Psoas muscle (tissue), 8 donors: ENCODE results near the gene ZNF853. TPM values are rescaled to one million over a fixed set of nuclear protein-coding genes. Genes with fewer than 3 reads are reported as not detected.
"Not testable (repeated sequence)": the region's sequence is repeated elsewhere in the genome, so short reads cannot be mapped to it uniquely, and the experiment has no call there.

Source experiments
- ATAC-seq, 4 donors: fragments of 200-7000 bp; cut with Tn5 transposase; one replicate each; pipeline ENCODE4 v1.9.1; 2020; ENCODE audit warnings: moderate library complexity in 3 of 4, mild to moderate bottlenecking in 2 of 4
- DNase-seq, 2 donors: peaks; one replicate each; pipeline ENCODE4 v3.0.0-alpha.2; 2020
- H3K27ac ChIP-seq: fragments of 200-600 bp; one replicate; pipeline ENCODE4 v1.8.0; 2022
- H3K27me3 ChIP-seq, 3 donors: fragments of 200-600 bp in 1 of 3; one replicate each; pipeline versions ENCODE4 v1.6.1 to v1.8.0; 2013 to 2022; ENCODE audit warnings: low read length in 2 of 3, mild to moderate bottlenecking in 2 of 3, moderate library complexity in 1 of 3; ENCODE audit not compliant: insufficient read depth in 3 of 3
- H3K36me3 ChIP-seq, 2 donors: fragments of 200-600 bp in 1 of 2; one replicate each; pipeline versions ENCODE4 v1.6.1 to v1.8.0; 2013 to 2022; ENCODE audit warnings: low read depth in 1 of 2, mild to moderate bottlenecking in 1 of 2, moderate library complexity in 1 of 2; ENCODE audit not compliant: insufficient read depth in 1 of 2
- H3K4me1 ChIP-seq: fragments of 200-600 bp; one replicate; pipeline ENCODE4 v1.8.0; 2022
- H3K4me3 ChIP-seq: fragments of 200-600 bp; one replicate; pipeline ENCODE4 v1.8.0; 2022; ENCODE audit warnings: mild to moderate bottlenecking
- H3K9me3 ChIP-seq: fragments of 200-600 bp; one replicate; pipeline ENCODE4 v1.8.0; 2022
- CTCF ChIP-seq: fragments of 200-600 bp; IDR thresholded peaks from one replicate; pipeline ENCODE4 v1.8.0; 2022; ENCODE audit warnings: antibody characterized with exemption
- WGBS, 3 donors: extraction: QIAGEN DNeasy Blood & Tissue Kit; methylation state at CpG; one replicate each; pipeline versions ENCODE4 v1.1.6 to v1.1.7; 2013; 5-methylcytosine and 5-hydroxymethylcytosine counted together
- intact Hi-C, 2 donors: fragments of 100-400 bp; cut with DNase I; formaldehyde crosslinking; loops; one replicate each; pipeline versions ENCODE4 v1.11.0 to v1.14.2; 2022
- polyA plus RNA-seq, 3 donors: library from polyadenylated mRNA; stranded (reverse); fragments of 200-250 nt; gene quantifications; one replicate each; pipeline ENCODE4 v1.2.3, GENCODE V29; 2013
- total RNA-seq, 4 donors: library from RNA; stranded (reverse); fragmentation: NEBNext Ultra II Directional in 2 of 4; extraction: Animal tissue kit (Norgen Biotek cat#: 25700) in 2 of 4; gene quantifications; one replicate each; pipeline versions ENCODE4 v1.2.1 to v1.2.4, GENCODE V29; 2021 to 2023
- donor health status: healthy with polysubstance abuse.
- donor health status: DM: no; HTN: no; CAD: no; lungs with moderate emphysema.
- donor health status: Bipolar disorder and iron deficiency.
- donor health status: healthy.
- donor health status: DM: yes; HTN: yes; CAD: no.
- donor health status: DM: no; HTN: no; CAD: no.
- donor health status: DM: no; HTN: no; CAD: no.
- donor health status: DM: yes; HTN: yes; CAD: no.

The ZNF853 gene
- total and polyA plus RNA-seq, 7 donors, result 4.4 to 10.5 (median 7.8) TPM

- H3K36me3 ChIP-seq, result peaks cover 3 to 21% of the 10 kb centered on the region in 2 donors
- intact Hi-C loops, result no loop called here
- DNase-seq (no peak), ATAC-seq (no peak)
- H3K27me3 ChIP-seq, result peaks cover 0 to 2% (median 0%) of the 10 kb centered on the region in 3 donors
- 50 to 57% (median 51%) methylated on average over 9 of the region's 9 CpGs for WGBS, 3 donors
- no peaks in the 10 kb centered on the region for H3K9me3 ChIP-seq
- H3K4me1 ChIP-seq, result peaks cover 5% of the 10 kb centered on the region
- no peak overlapping the region for H3K27ac ChIP-seq
- H3K4me3 ChIP-seq, result no peak overlapping the region
- TF ChIP-seq CTCF, result no peak
Measured at GRCh38 chr7:6575281-6576023, 40.0 kb upstream of the ZNF853 start.

- DNase-seq, result no peak
- Histone ChIP-seq H3K4me3 (peak overlapping the region; percentile 82), H3K4me1 (peaks cover 5% of the 10 kb centered on the region), H3K27ac (peak overlapping the region; percentile 95), H3K36me3 (peaks cover 6 to 29% of the 10 kb centered on the region in 2 donors), H3K9me3 (no peaks in the 10 kb centered on the region), H3K27me3 (peaks cover 0 to 2% (median 0%) of the 10 kb centered on the region in 3 donors)
- intact Hi-C loops, result no loop called here
- 67 to 81% (median 75%) methylated on average over 14 of the region's 14 CpGs for WGBS, 3 donors
- no peak for TF ChIP-seq CTCF
- no peak for ATAC-seq
Measured at GRCh38 chr7:6576024-6576866, 39.2 kb upstream of the ZNF853 start.

- H3K4me1 ChIP-seq, H3K27me3 ChIP-seq, H3K9me3 ChIP-seq, intact Hi-C loops, DNase-seq: not testable (repeated sequence)
- ATAC-seq, result peak in 1 of 4 donors; percentile 40
- Histone ChIP-seq H3K27ac (peak overlapping the region; percentile 95), H3K36me3 (peaks cover 9 to 36% of the 10 kb centered on the region in 2 donors), H3K4me3 (peak overlapping the region; percentile 82)
- 6 to 10% (median 7%) methylated on average over 13 to 14 of the region's 14 CpGs for WGBS, 3 donors
Measured at GRCh38 chr7:6576867-6577368, 38.5 kb upstream of the ZNF853 start.

- ATAC-seq (peak; percentile 99 to 100 (median 99)), DNase-seq (peak; percentile 93 to 95)
- TF ChIP-seq CTCF, result no peak
- H3K9me3 ChIP-seq, result no peaks in the 10 kb centered on the region
- WGBS, 3 donors, result 12 to 18% (median 13%) methylated on average over 41 to 51 of the region's 51 CpGs
- H3K4me3 ChIP-seq, result peak within 1 kb of the TSS; percentile 82
- H3K27ac ChIP-seq, result peak within 1 kb of the TSS; percentile 95
- peaks cover 5% of the 10 kb centered on the region for H3K4me1 ChIP-seq
- H3K27me3 ChIP-seq, result no peaks in the 10 kb centered on the region
- peaks cover 11 to 42% of the 10 kb centered on the region in 2 donors for H3K36me3 ChIP-seq
- intact Hi-C loops, result no loop called here
Measured at GRCh38 chr7:6577369-6578113, 37.9 kb upstream of the ZNF853 start, which contains the start of gene ZDHHC4. Gene ZDHHC4 (plus strand): TSS chr7:6577454. CDS start chr7:6580562, 3,108 bp downstream.
